Ectodermal cell (in vitro differentiated cells): ENCODE results near the gene BGLAP.

Source experiments
- H3K27ac ChIP-seq: 2 replicates; pipeline ENCODE4 v1.7.0; 2013; ENCODE audit warnings: mild to moderate bottlenecking, low read depth, low read length; ENCODE audit not compliant: insufficient read depth, poor library complexity, severe bottlenecking
- H3K27me3 ChIP-seq: 2 replicates; pipeline ENCODE4 v1.7.0; 2013; ENCODE audit warnings: mild to moderate bottlenecking, low read length; ENCODE audit not compliant: insufficient read depth, control insufficient read depth, poor library complexity, severe bottlenecking
- H3K36me3 ChIP-seq: one replicate; pipeline ENCODE4 v1.7.0; 2013; ENCODE audit warnings: low read length; ENCODE audit not compliant: control insufficient read depth, insufficient read depth
- H3K4me1 ChIP-seq: one replicate; pipeline ENCODE4 v1.7.0; 2013; ENCODE audit warnings: low read length; ENCODE audit not compliant: control insufficient read depth, insufficient read depth
- H3K4me3 ChIP-seq: 2 replicates; pipeline ENCODE4 v1.7.0; 2013; ENCODE audit warnings: low read depth, low read length, control low read depth; ENCODE audit not compliant: insufficient read depth
- H3K9me3 ChIP-seq: 2 replicates; pipeline ENCODE4 v1.7.0; 2013; ENCODE audit warnings: mild to moderate bottlenecking, low read length, moderate library complexity; ENCODE audit not compliant: control insufficient read depth
- WGBS, 2 experiments: methylation state at CpG; one replicate each; pipeline ENCODE4 v1.1.7; 2013; ENCODE audit warnings: missing lambda C conversion rate in 2 of 2; 5-methylcytosine and 5-hydroxymethylcytosine counted together

The BGLAP gene

GRCh38 chr1:156225677-156226014 lies 16.3 kb upstream of the BGLAP start:
- Histone ChIP-seq H3K4me3 (no peak overlapping the region), H3K27me3 (no peaks in the 10 kb centered on the region), H3K4me1 (no peaks in the 10 kb centered on the region), H3K36me3 (peaks cover 23% of the 10 kb centered on the region), H3K9me3 (no peaks in the 10 kb centered on the region), H3K27ac (no peak overlapping the region)
- 27 to 41% methylated on average over 2 of the region's 2 CpGs for WGBS, 2 experiments

DNA sequence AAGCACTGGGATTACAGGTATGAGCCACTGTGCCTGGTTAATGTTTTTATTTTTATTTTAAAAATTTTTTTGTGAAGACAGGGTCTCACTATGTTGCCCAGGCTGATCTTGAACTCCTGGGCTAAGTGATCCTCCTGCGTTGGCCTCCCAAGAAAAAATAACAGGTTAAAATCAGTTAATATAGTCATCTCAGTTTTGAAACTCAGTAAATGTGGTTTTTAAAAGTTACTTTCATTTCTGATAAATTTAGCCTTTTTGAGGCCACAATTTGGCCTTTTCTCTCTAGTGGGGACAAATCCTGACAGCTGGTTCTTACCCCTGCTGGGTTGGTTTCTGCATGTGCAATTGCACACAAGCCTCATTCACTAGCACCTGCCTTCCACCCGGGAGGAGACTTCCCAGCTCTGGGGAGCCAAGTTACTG lies 15.9 kb upstream of the BGLAP start:
- WGBS, 2 experiments, result 92 to 100% methylated on average over 2 of the region's 2 CpGs
- H3K36me3 ChIP-seq, result peaks cover 19% of the 10 kb centered on the region
- H3K27me3 ChIP-seq, result no peaks in the 10 kb centered on the region
- H3K27ac ChIP-seq, result no peak overlapping the region
- no peaks in the 10 kb centered on the region for H3K9me3 ChIP-seq
- no peak overlapping the region for H3K4me3 ChIP-seq
- no peaks in the 10 kb centered on the region for H3K4me1 ChIP-seq

DNA sequence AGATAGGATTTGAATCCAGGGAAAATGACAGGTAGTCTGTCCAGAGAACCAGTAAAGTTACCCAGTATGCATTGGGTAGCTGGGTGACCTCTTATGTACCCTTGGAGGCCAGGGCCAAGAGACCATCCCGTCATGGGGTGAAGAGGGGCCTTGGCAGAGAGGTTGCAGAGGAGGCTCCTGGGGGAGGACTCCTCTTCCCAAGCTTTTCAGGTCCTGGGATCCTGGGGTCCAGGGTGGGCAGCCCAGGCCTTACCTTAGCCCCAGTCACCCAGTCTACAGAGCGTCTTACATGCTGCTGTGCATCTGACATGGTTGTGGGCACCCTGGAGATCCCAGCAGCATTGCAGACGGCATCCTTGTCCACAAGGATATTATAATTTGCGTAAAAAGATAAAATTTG lies 15.2 kb upstream of the BGLAP start:
- Histone ChIP-seq H3K27ac (no peak overlapping the region), H3K9me3 (no peaks in the 10 kb centered on the region), H3K4me1 (no peaks in the 10 kb centered on the region), H3K36me3 (peaks cover 17% of the 10 kb centered on the region), H3K27me3 (no peaks in the 10 kb centered on the region), H3K4me3 (no peak overlapping the region)
- WGBS, 2 experiments, result 94 to 95% methylated on average over 4 of the region's 4 CpGs

DNA sequence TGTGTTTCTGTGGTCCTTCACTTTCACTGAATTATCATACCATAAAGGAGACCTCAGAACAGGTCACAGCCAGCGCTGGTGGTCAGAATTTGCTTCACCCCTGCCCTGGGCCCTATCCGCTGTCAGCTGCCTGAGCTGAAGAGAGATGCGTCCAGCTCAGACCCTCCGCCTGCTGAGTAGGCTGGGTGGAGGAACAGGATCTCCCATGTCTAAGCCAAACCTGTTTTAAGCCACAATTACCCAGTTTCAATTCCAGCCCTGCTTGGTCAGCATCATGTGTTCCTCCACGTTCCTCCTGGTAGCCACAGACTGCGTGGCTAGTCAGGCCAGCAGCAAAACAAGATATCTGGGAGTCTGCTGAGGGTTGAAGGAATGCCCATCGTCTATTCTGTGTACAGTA lies 13.5 kb upstream of the BGLAP start:
- H3K4me3 ChIP-seq, result no peak overlapping the region
- H3K36me3 ChIP-seq, result peaks cover 12% of the 10 kb centered on the region
- whole genome bisulfite sequencing, 2 experiments, result 82 to 83% methylated on average over 7 of the region's 7 CpGs
- H3K27ac ChIP-seq, result no peak overlapping the region
- H3K4me1 ChIP-seq, result no peaks in the 10 kb centered on the region
- H3K9me3 ChIP-seq, result no peaks in the 10 kb centered on the region
- H3K27me3 ChIP-seq, result no peaks in the 10 kb centered on the region

DNA sequence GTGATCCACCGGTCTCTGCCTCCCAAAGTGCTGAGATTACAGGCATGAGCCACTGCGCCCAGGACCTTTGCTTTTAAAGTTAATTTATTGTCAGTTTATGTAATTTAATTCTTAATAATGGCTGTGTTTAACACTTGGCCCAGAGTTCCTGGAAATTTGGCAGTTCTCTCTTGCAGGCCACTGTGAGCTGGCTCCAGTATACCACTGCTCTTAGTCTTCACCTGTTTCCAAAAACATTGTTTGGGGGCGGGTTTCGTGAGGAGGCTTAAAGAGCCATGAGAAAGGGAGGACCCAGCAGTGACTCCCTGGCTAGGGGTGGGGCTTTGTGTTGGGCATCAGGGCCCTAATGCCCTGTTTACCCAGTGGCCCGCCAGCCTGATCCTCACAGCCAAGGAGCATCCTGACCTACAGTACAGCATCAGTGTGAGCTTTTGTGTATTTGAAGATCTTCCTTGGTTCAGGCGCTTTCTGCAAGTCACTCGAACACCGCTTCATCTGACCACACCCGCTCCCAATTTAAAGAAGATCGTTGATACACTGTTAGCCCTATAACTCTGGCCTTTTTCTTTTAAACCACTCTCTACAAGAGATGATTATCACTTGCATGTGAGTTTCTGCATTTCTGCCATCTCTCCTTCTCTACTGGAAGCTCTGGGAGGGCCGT lies 12.0 kb upstream of the BGLAP start:
- no peaks in the 10 kb centered on the region for H3K9me3 ChIP-seq
- H3K36me3 ChIP-seq, result peaks cover 16% of the 10 kb centered on the region
- WGBS, 2 experiments, result 95 to 96% methylated on average over 11 of the region's 11 CpGs
- H3K4me1 ChIP-seq, result no peaks in the 10 kb centered on the region
- H3K27ac ChIP-seq, result no peak overlapping the region
- H3K27me3 ChIP-seq, result no peaks in the 10 kb centered on the region
- H3K4me3 ChIP-seq, result no peak overlapping the region

GRCh38 chr1:156230473-156230837 lies 11.5 kb upstream of the BGLAP start:
- no peaks in the 10 kb centered on the region for H3K9me3 ChIP-seq
- H3K4me3 ChIP-seq, result no peak overlapping the region
- WGBS, 2 experiments, result 100% methylated on average over 1 of the region's 1 CpG
- no peak overlapping the region for H3K27ac ChIP-seq
- H3K27me3 ChIP-seq, result no peaks in the 10 kb centered on the region
- H3K4me1 ChIP-seq, result no peaks in the 10 kb centered on the region
- peaks cover 16% of the 10 kb centered on the region for H3K36me3 ChIP-seq

DNA sequence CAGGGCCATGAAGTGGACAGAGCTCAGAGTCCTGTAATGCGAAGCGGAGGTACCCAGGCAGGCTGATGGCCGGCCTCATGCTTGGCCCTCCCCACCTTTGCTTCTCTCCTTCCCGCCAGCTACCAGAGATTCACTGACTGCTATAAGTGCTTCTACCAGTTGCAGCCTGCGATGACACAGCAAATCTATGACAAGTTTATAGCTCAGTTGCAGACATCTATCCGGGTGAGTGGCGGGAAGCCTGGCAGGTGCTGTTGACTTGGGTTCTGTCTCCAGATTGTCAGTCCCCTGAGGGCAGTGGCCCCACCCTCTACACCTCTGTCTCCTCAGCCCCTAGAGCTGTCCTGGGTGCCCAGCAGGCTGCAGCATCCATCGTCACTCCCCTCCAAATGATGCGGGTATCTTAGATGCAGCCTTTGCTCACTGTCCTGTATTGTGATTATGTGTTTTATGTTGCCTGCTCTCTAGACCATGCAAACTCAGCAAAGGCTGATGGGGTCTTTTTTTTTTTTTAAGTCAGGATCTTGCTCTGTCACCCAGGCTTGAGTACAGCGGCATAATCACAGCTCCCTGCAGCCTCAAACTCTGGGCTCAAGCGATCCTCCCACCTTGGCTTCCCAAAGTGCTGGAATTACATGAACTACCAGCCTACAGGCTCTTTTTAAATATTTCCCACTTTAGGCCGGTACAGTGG lies 9.6 kb upstream of the BGLAP start:
- Histone ChIP-seq H3K27ac (no peak overlapping the region), H3K9me3 (no peaks in the 10 kb centered on the region), H3K4me1 (no peaks in the 10 kb centered on the region), H3K27me3 (no peaks in the 10 kb centered on the region), H3K36me3 (peaks cover 23% of the 10 kb centered on the region), H3K4me3 (no peak overlapping the region)
- WGBS, 2 experiments, result 94 to 95% methylated on average over 12 of the region's 12 CpGs

GRCh38 chr1:156233426-156234127 lies 8.4 kb upstream of the BGLAP start:
- H3K27me3 ChIP-seq, result no peaks in the 10 kb centered on the region
- WGBS, 2 experiments, result 90 to 93% methylated on average over 5 of the region's 5 CpGs
- no peaks in the 10 kb centered on the region for H3K9me3 ChIP-seq
- H3K27ac ChIP-seq, result no peak overlapping the region
- no peak overlapping the region for H3K4me3 ChIP-seq
- H3K36me3 ChIP-seq, result peaks cover 28% of the 10 kb centered on the region
- no peaks in the 10 kb centered on the region for H3K4me1 ChIP-seq

GRCh38 chr1:156236164-156236563 lies 5.8 kb upstream of the BGLAP start:
- Histone ChIP-seq H3K36me3 (peaks cover 38% of the 10 kb centered on the region), H3K4me3 (no peak overlapping the region), H3K9me3 (no peaks in the 10 kb centered on the region)

DNA sequence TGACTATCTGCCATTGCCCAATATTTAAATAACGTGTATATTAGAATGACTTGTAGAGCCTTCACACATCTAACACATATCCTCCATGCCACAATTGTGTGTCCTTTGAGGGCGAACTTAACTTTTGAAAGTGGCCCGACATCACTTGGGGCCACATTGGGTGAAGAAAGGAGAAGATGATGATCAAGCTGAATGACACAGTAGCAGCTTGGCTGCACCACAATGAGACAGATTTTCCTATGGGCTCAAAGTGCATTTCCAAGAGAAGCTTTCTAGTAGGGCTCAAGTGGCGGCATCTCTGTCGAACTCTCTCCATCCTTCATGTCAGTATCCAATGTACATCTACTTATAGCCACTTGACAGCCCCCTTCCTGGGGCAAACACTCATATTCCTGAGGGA lies 3.7 kb upstream of the BGLAP start:
- peaks cover 38% of the 10 kb centered on the region for H3K36me3 ChIP-seq
- no peak overlapping the region for H3K4me3 ChIP-seq
- H3K9me3 ChIP-seq, result no peaks in the 10 kb centered on the region
- WGBS, 2 experiments, result 94 to 97% methylated on average over 4 to 5 of the region's 5 CpGs
- no peak overlapping the region for H3K27ac ChIP-seq
- H3K4me1 ChIP-seq, result no peaks in the 10 kb centered on the region
- no peaks in the 10 kb centered on the region for H3K27me3 ChIP-seq

More at GRCh38 chr1:156236164-156236563, 5.8 kb upstream of the BGLAP start:
- WGBS, 2 experiments, result 95 to 96% methylated on average over 12 of the region's 12 CpGs
- no peak overlapping the region for H3K27ac ChIP-seq
- H3K27me3 ChIP-seq, result no peaks in the 10 kb centered on the region
- no peaks in the 10 kb centered on the region for H3K4me1 ChIP-seq
